Measurements from ENCODE around the gene SLC45A2.

SLC45A2 gene

DNA sequence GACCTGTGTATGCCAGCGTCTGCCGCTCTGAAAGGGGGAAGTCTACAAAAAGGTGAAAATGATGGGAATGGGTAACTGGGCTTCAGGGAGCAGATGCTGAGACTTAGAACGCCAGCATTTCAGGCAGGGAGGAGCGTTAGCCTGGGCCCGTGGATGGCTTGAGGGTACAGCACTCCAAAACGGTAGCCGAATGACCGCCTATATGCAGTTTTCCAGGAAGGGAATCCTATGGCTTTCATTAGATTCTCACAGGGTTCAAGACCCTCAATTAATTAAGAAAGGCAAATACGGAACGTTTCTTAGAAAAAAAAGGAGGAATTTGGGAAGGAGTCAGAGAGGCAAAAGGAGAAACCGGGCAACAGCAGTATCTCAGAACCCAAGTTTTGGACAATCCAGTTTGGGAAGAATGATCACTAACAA, 22.7 kb upstream of the SLC45A2 start:
- peak; percentile 3 for DNase-seq

DNA sequence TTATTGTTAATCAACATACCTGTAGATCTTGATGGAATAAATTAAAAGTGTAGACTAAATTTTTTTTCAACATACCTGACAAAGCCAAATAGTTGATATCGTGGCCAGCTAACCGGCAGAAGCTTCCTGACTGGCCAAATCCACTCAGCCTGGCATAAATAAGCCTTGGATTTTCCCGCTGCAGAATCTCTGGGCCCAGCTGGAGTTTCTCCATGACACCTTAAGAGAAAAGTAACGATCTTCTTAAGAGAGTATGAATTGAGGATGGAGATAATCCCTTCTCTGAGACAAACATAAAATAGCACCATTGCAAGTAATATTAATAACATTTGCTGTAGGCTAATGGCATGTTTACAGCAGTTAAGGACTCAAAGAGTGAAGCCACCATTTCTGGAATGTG, 21.2 kb upstream of the SLC45A2 start:
- DNase-seq = no peak

DNA sequence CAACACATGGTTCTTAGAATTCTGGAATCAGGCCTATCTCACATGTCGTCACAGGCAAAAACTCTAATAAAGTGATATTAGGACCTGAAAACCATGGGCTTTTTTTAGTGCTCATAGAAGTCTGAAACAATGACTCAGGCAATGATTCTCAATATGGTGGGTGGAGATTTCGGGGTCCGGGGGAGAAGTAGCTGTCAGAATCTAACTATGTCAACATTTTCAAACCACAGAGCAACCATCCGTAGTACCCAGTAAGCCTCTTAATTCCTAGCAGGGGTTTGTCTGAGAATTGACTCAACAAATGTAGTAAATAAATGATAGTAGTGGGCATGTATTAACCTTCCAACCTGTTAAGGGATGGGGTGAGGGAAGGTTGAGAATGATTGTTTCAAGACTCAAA, 20.7 kb upstream of the SLC45A2 start:
- no peak for DNase-seq

DNA sequence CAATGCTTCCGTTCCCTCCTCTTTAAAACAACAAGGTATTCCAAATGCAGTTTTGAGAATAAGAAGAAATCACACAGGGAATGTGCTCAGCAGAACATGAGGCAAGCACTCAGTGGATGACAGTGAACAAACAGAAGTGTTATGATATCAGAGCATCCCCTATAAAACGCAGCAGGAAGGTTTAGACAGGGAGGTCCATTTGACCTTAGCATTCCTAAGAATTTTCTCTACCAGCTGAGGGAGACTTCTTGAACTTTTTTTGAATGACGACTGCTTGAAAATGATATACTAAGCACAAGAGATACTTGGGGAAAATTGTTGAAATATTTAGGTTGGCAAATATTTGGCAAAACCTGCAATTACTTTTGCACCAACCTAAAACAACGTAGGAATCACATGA, 19.4 kb upstream of the SLC45A2 start:
- no peak for DNase-seq

DNA sequence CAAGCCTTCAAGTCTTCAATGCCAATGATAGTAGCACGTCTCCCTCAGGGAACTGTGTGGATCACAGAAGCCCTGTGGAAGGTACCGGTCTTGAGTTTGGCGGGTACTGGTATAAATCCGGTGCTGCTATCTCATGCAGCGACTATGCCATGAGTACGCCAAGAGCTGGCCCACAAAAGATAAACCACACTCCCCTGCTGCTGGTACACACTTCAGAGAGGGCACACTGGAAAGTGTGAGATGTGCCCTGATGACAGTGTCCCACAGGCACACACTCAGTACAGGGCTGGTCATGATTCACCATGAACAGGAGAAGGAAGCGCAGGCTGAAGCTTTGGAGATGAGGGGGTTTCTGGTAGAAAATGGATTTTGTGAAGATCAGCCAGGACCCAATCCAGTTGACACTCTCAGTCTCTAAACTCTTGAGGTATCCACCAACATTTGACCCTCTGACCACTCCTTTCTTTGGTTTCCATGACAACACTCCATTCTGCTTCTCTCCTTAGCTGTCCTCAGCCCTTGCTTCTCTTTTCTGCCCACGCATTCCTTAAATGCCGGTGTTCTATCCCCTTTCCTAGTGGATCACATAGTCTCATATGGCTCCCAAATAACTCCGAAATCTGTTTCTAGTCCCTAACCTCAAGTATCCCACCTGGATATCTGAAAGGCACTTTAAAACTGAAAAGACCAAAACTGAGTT, 18.3 kb upstream of the SLC45A2 start:
- no peak for DNase-seq

DNA sequence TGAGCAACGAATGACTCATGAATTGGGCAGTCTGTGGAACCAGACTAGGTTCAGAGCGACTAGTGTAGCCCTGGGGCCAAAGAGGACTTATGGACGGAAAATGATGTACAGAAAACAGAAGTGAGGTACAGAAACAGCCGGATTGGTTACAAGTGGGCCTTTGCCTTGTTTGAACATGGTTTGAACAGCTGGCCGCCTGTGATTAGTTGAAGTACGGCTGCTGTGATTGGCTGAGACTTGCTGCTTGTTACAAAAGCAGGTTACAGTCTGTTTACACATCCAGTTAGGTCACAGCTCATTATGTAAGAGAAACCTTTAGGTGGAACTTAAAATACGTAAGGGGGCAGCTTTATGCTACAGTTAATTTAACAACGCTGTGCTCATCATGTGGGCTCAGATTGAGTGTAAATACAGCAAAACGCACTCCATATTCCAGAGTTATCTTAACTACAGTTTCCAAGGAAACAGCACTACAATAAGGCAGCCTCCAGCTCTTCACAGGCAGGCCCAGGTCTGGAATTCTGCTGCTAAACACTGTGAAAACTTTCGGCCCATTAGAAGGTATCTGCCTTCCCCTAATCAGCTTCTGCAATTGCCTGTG, 16.8 kb upstream of the SLC45A2 start:
- peak; percentile 79 for DNase-seq

DNA sequence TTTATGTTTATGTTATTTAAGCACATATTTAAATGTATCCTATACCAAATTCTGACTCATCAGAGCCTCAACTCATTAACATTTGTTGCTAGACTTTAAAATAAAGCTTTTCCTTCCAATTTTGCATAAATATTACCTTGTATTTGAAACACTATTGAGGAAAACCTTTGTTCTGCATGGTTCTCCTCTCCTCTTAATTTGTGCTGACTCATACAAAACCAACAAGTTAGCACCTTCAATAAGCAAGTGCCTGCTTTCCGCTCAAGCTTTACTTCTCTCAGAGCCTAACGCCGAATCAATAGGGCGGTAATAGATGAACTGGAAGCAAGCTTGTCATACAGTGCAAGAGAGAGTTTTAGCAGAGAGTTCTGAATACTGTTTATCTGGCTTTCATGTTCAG, 15.5 kb upstream of the SLC45A2 start:
- no peak for DNase-seq

DNA sequence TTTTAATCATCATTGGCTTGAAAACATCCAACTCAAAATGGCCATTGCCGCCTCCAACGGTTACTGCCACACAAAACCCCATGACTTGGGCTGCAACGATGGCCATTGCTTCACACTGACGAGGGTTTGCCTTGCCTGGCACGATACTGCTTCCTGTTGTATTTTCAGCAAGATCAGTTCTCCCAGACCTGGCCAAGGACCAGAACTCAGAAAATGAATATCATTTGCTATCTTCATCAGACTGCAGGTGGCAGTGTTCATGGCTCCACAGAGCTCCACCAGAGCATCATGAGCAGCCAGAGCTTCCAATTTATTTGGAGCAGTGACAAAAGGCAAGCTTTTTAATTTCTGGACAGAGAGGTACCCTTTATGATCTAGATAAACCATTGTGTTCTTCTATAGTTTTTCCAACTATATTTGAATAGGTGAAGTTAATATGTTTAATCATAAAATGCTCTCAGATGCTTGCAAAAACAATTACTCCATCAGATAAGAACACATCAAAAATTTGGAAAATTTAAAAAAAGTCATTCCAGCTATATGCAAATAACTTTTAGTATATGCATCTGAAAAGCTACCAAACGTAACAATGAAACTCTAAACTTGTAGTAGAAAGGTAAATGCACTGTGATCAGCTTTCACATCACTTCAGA, 13.0 kb upstream of the SLC45A2 start:
- peak; percentile 66 for DNase-seq

DNA sequence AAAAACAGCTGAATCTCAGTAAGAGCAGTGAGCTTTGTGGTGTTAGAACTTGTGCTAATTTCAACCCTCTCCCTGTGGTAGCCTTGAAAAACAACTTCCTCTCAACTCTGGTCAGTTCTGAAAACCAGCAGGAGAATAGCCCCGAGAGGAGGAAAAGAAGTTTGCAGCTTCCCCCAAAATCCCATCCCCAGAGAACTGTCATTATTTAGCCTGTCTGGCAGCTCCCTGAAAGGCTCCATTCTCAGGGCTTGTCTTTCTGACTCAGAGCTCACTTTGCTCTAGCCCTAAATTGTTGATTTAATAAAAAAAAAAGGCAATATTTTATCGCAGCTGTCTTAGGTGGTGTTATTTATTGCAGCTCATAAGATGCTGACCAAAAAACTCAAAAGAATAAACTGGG, 11.4 kb upstream of the SLC45A2 start:
- no peak for DNase-seq

DNA sequence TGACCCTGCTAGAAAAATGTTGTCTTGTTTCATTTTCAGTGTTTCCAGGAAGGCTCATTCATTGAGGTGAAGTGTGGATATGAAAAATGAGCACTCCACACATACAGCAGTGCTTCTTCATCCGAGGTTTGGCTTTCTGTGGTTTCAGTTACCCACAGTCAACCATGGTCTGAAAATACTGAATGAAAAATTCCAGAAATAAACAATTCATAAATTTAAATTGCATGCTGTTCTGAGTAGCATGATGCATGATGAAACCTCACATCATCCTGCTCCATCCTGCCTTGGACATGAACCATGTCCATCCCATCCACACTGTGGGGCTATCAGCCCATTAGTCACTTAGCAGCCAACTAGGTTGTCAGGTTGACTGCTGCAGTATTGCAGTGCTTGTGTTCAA, 10.4 kb upstream of the SLC45A2 start:
- no peak for DNase-seq

DNA sequence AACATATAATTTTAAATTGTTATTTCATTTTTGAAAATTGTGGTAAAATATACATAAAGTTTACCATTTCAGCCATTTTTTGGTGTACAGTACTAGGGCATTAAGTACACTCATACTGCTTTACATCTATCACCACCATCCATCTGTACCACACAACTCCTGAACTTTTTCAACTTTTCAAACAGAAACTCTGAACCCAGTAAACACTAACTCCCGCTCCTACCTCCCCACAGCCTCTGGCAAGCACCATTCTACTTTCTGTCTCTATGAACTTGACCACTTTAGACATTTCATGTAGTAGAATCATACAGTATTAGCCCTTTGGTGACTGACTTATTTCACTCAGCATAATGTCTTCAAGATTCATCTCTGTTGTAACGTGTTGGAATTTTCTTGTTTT, 8.4 kb upstream of the SLC45A2 start:
- no peak for DNase-seq

DNA sequence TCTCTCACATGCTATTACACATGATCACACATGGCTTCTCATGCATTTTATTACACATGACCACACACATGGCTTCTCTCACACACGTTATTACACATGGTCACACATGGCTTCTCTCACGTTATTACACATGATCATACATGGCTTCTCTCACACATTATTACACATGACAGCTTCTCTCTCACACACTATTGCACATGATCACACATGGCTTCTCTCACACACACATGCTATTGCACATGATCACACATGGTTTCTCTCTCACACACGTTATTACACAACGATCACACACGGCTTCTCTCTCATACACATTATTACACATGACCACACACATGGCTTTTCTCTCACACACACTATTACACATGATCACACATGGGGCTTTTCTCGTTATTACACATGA, 954 bp upstream of the SLC45A2 start:
- DNase-seq = no peak

DNA sequence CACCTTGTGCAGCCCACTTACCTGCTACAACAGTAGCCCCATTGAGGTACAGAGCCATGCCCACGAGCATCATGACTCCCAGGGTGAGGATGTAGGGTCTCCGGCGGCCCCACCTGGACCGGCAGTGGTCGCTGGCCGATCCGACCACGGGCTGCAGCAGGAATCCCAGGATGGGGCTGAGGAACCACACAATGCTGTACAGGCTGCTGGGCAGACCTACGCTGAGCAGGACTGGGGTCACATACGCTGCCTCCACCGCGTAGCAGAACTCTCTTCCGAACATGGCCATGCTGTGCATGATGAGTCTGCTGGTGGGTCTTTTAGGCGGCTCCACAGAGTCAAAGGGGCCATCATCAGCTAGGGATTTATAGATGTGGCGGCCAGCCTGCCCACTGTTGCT, 315 bp downstream of the SLC45A2 start:
- DNase-seq = no peak

DNA sequence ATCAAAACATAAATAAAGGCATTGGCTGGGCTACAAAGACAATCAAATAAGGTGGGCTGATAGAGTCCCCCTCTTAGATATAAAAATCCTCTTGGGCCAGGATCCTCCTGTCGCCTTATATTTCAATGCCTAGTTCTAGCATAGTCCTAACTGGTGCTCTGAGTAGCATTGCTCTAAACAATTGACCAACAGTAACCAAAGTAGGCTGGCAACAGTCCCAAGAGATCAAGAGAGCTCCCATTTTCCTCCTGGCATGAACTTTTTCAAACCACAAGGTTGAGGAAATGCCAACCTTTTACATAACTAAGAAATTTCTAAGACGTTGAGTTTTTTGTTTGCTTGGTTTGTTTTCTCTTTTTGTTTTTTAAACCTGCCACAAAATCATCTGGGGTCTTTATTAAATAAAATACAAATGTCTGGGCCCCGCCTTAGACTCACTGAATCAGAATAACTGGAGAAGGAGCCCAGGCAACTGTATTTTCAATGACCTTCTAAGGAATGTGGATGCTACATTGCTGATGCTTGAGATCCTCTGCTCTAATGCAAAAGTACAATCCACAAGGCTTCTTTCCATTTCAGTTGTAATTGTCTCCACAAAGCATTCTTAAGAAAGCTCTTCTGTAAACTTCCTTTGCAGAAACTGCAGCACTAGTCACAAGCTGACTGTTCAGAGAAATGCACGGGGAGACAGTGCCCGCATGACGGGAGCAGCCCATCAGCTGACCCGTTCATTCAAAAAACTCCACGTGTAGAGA, 2.9 kb downstream of the SLC45A2 start:
- no peak for DNase-seq

DNA sequence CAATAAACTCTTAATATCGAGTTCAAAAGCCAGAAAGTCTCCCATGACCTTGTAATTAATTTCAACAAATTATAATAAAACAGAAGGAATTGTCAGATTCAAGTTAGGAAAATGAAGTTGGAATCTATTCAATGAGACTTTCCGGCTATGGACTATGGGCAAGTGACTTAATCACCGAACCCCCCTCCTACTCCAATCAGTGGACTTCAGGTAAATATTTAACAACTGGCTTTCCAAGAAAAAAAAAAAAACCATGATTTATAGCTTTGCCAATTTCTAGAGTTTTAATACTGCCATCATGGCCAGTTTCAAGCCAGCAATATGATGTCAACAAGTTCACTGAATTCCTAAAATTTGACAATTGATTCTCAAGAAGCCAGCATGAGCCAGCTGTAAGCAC, 4.5 kb downstream of the SLC45A2 start:
- no peak for DNase-seq

DNA sequence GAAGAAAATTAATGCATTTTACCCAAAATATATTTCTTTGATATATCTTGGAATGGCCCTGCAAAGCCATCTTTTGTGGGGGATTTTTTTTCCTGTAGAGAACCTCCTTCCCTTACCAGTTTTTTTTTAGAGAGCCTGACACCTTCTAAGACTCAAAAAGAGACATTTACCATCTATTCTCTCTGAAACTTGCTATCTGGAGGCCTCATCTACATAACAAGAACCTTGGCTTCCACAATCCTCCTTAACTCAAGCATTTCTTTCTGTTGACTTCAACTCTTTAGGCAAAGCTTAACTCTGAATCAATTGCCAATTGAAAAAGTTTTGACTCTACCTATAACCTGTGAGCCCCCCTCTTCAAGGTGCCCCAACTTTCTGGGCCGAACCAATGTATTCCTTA, 6.2 kb downstream of the SLC45A2 start:
- DNase-seq = no peak

DNA sequence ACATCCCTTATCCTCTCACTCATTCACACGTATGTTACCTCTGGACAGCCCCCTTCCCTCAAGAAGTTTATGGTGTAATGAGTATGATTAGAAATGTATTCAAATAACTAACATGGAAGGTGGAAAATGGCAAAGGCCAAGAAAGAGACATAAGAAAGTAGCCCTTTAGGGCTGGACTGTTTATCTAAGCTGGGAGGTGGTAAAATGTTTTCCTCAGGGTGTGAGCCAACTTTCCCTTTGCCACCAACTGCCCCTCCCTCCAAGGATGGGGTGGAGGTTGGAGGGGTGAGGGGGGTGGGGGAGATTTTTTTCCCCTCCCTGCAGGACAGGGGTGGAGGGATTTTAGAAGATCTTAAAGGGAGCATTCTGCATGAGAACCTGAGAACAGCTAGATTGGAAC, 8.2 kb downstream of the SLC45A2 start:
- no peak for DNase-seq

DNA sequence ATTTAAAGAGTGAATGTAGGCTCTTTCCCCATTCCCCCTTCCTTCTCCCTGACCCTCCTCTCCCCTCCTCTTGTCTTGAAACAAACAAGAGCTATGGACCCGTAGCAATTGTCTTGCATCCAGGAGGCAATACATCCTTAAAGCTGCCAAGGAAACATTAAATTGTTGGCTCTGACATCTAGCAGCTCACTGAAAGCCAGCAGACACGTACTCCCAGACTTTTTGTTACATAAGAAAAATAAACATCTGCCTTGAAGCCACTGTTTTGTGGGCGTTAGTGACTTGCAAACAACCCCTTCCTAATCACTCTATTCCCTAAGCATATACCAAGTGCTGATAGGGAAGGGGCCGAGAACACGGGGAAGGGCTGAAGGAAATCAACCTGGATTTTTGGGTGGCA, 8.6 kb downstream of the SLC45A2 start:
- DNase-seq = no peak

DNA sequence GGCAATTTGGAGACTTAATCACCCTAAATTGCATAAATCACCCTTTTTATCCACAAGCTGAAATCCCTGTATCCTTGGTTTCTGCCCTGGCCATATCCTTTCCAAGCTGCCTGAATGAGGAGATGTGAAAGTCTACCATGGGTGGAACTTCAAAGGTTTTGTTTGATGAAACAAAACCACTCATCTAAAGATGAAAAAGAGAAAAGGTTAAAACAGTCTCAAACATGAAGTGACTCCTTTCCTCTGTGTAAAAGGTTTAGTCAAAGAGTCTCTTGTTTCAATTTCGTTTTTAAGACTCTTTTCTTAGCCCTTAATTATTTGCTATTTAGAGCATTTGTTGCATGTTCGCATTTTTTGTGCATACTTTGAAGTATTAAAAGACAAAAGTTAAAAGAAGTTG, 11.2 kb downstream of the SLC45A2 start:
- DNase-seq = no peak

DNA sequence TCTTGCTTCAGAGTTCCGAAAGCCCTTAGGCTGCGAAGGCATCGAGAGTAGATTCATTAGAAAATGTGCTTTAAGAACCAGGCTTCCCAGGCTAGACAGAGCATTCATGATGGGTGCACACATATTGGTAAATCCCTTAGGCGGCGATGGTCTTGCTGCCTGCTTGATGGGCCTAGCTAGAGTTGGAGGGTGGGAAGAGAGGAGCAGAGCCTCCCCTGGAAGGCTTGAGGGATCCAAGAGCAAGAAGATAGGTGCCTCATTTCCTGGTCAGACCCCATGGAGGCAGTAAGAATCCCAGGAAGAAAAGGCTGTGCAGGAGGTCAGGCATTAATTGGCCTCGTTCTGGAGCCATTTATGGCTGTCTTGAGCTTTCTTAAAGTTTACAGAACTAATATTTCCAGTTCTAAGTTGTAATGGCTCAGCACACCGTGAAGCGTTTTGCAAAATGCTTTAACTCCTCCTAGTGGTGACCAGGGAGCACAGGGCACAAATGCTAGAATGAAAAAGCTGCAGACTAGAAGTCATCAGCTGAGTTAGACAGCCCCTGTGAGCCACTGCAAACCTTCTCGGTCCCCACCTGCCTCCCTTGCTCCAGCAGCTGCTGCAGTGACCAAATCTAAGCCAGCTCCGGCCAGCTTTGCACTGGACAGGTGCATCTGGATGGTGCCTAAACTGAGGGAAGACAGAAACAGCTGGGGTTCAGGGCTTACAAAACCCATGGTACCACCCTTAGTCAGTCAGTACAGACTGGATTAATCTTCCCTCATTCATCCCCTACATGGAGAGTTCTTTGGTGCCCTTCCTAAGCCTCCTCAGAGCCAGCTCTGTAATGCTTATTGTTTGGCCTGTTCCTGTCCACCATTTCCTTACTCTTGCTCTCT, 14.7 kb downstream of the SLC45A2 start:
- DNase-seq = no peak

DNA sequence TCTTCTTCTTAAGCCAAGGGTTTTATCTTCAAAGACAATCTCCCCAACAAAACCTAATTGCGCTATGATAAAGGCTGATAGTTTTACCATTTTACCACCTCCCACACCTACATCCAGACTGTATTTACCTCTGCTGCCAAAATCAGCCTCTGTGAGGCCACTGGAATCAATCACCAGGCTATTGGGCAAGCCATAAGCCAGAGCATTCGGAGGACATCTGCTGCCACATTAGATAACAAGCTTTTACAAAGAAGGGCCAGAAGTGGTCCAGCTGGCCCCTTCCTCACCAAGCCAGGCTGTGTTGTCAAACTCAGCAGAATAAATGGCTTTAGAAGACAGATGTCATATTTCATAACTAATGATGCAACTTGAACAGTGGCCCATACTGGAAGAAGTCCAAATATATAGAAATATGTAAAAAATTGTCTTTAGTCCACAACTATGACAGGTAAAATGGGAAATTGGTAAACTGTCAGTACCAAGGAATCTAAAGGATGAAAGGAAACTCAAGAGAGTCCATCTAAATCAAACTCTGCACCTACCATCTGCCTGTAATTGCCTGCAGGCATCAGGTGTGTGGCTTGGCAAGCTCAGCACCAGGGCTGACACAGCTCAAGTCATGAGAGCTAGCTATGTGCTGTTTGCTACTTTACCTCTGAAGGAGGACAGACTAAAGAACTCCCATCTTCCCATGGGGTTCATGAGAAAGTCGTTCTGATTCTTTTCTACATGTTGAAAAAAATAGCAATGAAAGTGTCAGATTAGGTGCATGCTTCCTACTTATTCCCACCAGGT, 16.1 kb downstream of the SLC45A2 start:
- DNase-seq = no peak

DNA sequence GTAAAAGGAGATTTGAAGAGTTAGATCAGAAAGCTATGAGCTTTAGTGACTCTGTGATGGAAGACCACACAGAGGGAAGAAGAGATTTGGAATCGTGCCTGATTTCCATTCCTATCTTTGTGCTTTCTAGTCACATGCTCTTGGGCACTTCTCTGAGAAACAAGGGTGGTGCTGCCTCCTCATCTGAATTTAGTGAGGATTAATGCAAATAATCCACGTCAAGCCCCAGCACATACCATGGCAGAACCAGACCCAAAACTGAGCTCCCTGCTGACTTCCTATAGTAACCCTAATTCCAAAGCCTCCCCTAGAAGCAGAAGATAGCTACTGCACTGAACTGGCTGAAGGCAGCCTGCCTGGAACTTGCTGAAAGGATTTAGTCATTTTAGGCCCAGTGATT, 17.7 kb downstream of the SLC45A2 start:
- DNase-seq = no peak
